Measurements from ENCODE around the gene FOXG1.

Gene FOXG1

GRCh38 chr14:28746247-28746646, 20.3 kb upstream of the FOXG1 start:
- TF ChIP-seq CTCF (IDR thresholded peaks at IDR 0.05; ENCODE audit: low read depth, low read length), result no peak
- no peak for DNase-seq
- H3K4me3 ChIP-seq (ENCODE audit: low read depth, low read length), result no peak overlapping the region
- H3K9me3 ChIP-seq, result no peaks in the 10 kb centered on the region
- H3K4me1 ChIP-seq, result no peaks in the 10 kb centered on the region
- H3K36me3 ChIP-seq, result no peaks in the 10 kb centered on the region
- no peaks in the 10 kb centered on the region for H3K27me3 ChIP-seq

- Histone ChIP-seq H3K4me3 (ENCODE audit: low read depth, low read length) (no peak overlapping the region), H3K36me3 (no peaks in the 10 kb centered on the region), H3K4me1 (no peaks in the 10 kb centered on the region), H3K9me3 (no peaks in the 10 kb centered on the region), H3K27me3 (peaks cover 22% of the 10 kb centered on the region)
- peak; percentile 45 for DNase-seq
- peak; percentile 85 for TF ChIP-seq CTCF (IDR thresholded peaks at IDR 0.05; ENCODE audit: low read depth, low read length)
These were observed 15.0 kb upstream of the FOXG1 start for GRCh38 chr14:28751467-28752058.

GRCh38 chr14:28754209-28754985, 12.2 kb upstream of the FOXG1 start:
- Histone ChIP-seq H3K4me1 (no peaks in the 10 kb centered on the region), H3K9me3 (no peaks in the 10 kb centered on the region), H3K4me3 (ENCODE audit: low read depth, low read length) (no peak overlapping the region), H3K27me3 (peaks cover 48% of the 10 kb centered on the region), H3K36me3 (no peaks in the 10 kb centered on the region)
- TF ChIP-seq CTCF (IDR thresholded peaks at IDR 0.05; ENCODE audit: low read depth, low read length), result peak; percentile 86
- DNase-seq, result peak; percentile 51

GRCh38 chr14:28755198-28755815, 11.3 kb upstream of the FOXG1 start:
- H3K36me3 ChIP-seq, result no peaks in the 10 kb centered on the region
- no peak for TF ChIP-seq CTCF (IDR thresholded peaks at IDR 0.05; ENCODE audit: low read depth, low read length)
- DNase-seq, result no peak
- peaks cover 57% of the 10 kb centered on the region for H3K27me3 ChIP-seq
- no peak overlapping the region for H3K4me3 ChIP-seq (ENCODE audit: low read depth, low read length)
- H3K4me1 ChIP-seq, result no peaks in the 10 kb centered on the region
- no peaks in the 10 kb centered on the region for H3K9me3 ChIP-seq

GRCh38 chr14:28755884-28756268, 10.7 kb upstream of the FOXG1 start:
- Histone ChIP-seq H3K4me1 (no peaks in the 10 kb centered on the region), H3K36me3 (no peaks in the 10 kb centered on the region), H3K9me3 (no peaks in the 10 kb centered on the region), H3K4me3 (ENCODE audit: low read depth, low read length) (no peak overlapping the region), H3K27me3 (peaks cover 60% of the 10 kb centered on the region)
- DNase-seq, result no peak
- no peak for TF ChIP-seq CTCF (IDR thresholded peaks at IDR 0.05; ENCODE audit: low read depth, low read length)
